Measurements from ENCODE around the gene LCN1.
"Not testable (repeated sequence)": the region's sequence is repeated elsewhere in the genome, so short reads cannot be mapped to it uniquely, and the experiment has no call there.

Gene LCN1

GRCh38 chr9:135524130-135524861, 3.1 kb downstream of the LCN1 start:
- no peak for DNase-seq

- no peak for DNase-seq
Observed at GRCh38 chr9:135525241-135526088, 4.2 kb downstream of the LCN1 start.

- no peak for DNase-seq
Observed at GRCh38 chr9:135526089-135526729, 5.0 kb downstream of the LCN1 start.

- DNase-seq = no peak
Observed at GRCh38 chr9:135526730-135527571, 5.7 kb downstream of the LCN1 start.

GRCh38 chr9:135528842-135529435, 7.7 kb downstream of the LCN1 start:
- not testable (repeated sequence) for DNase-seq

- DNase-seq = no peak
Observed at GRCh38 chr9:135530146-135530545, 8.9 kb downstream of the LCN1 start.

- no peak for DNase-seq
Observed at GRCh38 chr9:135531096-135531495, 9.9 kb downstream of the LCN1 start.

GRCh38 chr9:135533113-135533512, 11.9 kb downstream of the LCN1 start:
- DNase-seq = no peak

- no peak for DNase-seq
Observed at GRCh38 chr9:135533674-135534073, 12.4 kb downstream of the LCN1 start.

GRCh38 chr9:135534192-135534711, 13.0 kb downstream of the LCN1 start:
- not testable (repeated sequence) for DNase-seq

- DNase-seq = not testable (repeated sequence)
Observed at GRCh38 chr9:135534826-135535225, 13.6 kb downstream of the LCN1 start.

GRCh38 chr9:135535631-135536030, 14.4 kb downstream of the LCN1 start:
- DNase-seq = not testable (repeated sequence)

GRCh38 chr9:135536216-135536615, 15.0 kb downstream of the LCN1 start:
- peak; percentile 75 for DNase-seq

- DNase-seq = peak; percentile 17
Observed at GRCh38 chr9:135543262-135543894, 22.1 kb downstream of the LCN1 start.

GRCh38 chr9:135544981-135545635, 23.9 kb downstream of the LCN1 start:
- no peak for DNase-seq

- DNase-seq = not testable (repeated sequence)
Observed at GRCh38 chr9:135545646-135546176, 24.5 kb downstream of the LCN1 start, which contains the start of gene OBP2A. OBP2A (plus strand) TSS chr9:135546126; CDS start chr9:135546181, 55 bp downstream.

- DNase-seq = not testable (repeated sequence)
Observed at GRCh38 chr9:135546792-135547617, 25.8 kb downstream of the LCN1 start.

- DNase-seq = no peak
Observed at GRCh38 chr9:135547756-135548736, 26.8 kb downstream of the LCN1 start.

All from fibroblast of upper back skin (primary cell).